HG03135 (cell line): ENCODE data around the gene LUM.

Experiments
- ATAC-seq: cut with Tn5 transposase; IDR thresholded peaks from one replicate; pipeline ENCODE4 v1.9.1; 2021; ENCODE audit warnings: mild to moderate bottlenecking, moderate library complexity; ENCODE audit not compliant: unreplicated experiment

The LUM gene

GRCh38 chr12:91074851-91075250 lies 36.4 kb downstream of the LUM start:
- no peak for ATAC-seq

DNA sequence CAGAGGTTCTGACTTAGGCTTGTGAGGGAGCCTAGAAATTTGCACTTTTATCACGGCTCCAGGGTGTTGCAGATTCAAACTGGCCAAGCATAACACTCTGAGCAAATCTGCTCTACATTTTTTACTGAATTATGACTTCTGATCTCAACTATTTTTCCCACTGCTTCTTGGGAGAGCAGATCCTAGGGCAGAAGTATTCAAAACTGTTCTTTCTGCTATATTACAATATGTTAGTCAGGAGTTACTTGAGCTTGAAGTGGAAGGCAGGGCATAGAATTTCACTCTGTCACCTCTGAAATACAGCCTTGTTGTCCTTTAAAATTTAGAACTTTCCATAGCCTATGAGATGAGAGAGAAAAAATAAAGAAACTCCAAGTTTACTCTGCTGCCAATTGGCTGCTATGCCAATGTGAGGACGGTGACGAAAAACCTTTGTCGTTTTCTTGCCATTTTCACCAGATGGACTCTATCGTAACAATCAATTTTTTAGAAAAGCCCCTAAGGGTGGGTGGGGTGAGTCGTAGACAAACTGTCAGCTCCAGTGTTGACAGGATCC lies 37.1 kb downstream of the LUM start:
- no peak for ATAC-seq

DNA sequence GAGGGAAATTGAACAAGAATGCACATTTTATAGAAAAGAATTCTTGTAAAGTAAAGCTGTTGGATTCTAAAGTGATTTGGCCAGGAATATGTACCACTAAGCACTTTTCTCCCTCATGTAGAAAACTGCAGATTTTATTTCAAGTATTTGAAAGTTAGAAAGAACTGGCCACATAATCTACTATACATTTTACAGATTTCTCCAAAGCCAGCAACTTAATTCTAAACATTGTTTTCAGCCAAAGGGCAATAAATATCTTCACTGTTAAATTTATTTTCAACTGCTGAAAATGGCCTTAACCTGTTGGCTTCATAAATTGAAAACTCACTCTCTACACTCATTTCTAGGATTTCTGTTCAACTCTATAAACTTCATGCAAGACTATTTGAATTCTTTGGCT lies 37.9 kb downstream of the LUM start:
- no peak for ATAC-seq

GRCh38 chr12:91072931-91073330 lies 38.4 kb downstream of the LUM start:
- ATAC-seq: no peak

DNA sequence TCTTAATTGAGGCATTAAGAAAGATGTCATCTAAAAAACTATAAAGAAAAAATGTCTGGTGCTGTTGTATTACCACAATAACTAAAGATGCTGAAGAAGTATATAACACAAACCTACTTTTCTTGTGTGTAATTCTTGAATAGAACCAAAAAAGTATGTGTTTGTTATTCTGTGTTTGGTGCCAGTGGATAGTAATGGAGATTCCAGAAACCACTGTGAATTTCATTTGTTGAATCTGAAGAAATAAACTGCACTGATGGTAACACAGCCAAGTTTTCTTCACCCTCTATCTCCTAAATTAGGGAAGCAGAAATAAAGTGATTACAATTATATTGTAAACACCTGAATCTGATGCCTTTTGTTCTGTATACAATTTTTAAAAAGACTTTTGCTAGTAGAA lies 40.4 kb downstream of the LUM start:
- no peak for ATAC-seq

GRCh38 chr12:91065396-91065795 lies 45.9 kb downstream of the LUM start:
- no peak for ATAC-seq

GRCh38 chr12:91064640-91065039 lies 46.7 kb downstream of the LUM start:
- no peak for ATAC-seq

DNA sequence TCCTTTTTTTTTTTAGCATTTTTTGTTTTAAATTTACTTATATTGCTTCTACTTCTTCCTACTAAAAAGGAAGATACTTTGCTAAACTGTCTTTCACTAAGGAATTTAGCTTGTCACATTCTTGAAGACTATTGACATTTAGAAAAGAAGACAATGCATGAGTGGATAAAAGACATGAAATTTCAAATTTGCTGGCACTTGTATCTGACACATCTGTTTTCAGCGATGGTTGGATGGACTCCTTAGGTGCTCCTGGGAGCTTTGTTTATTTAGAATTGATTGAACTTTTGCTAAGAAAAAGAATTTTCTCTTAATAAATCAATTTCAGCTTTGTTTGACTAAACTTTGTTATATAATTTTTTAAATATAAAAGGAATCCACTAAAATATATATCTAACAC lies 50.2 kb downstream of the LUM start:
- ATAC-seq: no peak

GRCh38 chr12:91059211-91059610 lies 52.1 kb downstream of the LUM start:
- no peak for ATAC-seq

DNA sequence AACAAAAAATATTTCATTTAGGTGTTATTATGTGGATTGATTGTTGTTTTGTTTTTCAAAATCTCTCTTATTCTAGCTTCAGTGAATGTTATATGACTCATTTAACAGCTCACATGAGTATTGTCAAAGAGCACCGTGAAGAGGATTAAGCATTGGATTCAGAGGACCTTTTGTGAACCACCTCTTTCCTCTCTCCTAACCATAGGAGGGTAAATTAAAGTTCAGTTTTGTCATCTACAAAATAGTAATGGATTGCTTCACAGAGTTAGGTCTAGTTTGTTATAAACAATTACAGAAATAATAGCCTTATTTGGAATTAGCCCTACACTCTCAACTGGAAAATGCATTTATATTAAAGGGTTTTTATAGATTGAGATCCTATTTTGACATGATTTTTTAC lies 52.5 kb downstream of the LUM start:
- no peak for ATAC-seq

GRCh38 chr12:91057368-91058165 lies 53.7 kb downstream of the LUM start, which contains the start of gene KERA:
KERA (minus strand) TSS chr12:91058024; CDS start chr12:91056281, 1,743 bp downstream.
- no peak for ATAC-seq

DNA sequence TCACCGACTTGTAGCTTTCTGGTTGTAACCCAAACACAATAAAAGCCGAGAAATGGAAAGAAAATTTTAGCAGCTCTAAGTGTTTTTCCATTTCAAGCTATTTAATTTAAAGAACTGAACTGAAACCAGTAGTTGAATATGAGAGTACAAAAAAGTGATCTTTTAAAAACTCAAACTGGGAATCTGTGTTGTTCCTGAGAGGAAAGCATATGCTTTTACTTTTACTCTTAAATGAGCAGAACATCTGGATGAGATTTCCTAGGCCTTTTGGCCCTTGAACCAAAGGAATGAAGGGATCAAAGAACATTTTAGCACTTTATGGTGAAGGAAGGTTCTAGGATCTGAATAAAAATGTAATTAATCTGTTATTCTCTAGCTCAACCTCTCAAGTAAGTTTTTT lies 54.8 kb downstream of the LUM start:
- no peak for ATAC-seq

DNA sequence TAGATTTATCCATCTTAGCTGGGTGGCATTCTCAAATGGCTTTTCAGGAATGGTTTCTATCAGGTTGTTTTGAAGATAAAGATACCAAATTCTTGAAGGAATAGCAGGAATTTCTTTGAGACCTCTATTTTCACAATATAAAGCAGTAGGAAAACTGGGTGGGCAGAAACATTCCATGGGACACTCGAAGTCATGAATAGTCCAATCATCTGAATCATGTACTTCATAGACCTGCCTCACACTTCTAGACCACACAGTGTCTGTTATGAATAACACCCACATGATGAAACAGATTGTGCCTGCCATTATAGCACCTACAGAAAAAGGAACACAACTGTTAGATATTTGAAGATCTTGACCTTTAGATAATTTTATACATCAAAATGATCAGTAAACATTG lies 55.3 kb downstream of the LUM start:
- no peak for ATAC-seq

DNA sequence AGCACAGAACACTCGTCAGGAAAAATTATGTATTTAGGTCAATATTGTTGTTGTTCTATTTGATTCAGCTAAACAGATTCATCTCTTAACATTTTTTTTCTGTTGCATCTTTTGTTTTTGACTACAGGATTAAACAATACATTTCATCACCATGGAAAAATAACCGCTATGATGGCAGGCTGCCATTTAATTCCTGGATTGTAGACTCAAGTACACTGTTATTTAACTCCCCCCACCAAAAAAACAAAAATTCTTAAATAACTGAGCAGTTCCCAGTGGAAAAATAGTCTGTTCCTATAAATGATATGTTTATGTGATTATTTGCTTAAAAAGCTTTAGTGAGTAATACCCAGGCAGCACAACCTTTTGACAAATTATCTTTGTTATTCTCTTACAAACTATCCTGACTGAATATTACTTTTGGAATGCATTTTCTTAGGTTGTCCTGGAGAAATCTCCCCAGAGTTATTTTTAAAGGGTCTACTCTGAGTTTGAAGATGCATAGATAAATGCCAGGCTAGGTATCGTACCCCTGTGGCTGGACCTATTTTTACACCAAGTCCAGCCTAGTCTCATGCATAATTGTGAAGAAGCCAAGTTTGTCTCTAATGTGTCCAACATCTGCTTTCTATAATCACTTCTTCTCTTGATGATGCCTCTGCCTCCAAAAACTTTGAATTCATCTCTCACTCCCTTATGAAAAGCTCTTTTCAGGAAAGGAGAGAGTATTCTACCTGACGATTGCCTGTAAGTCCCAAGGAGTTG lies 57.2 kb downstream of the LUM start:
- no peak for ATAC-seq
